ENCODE measurements around the gene NRSN2. TPM values are rescaled to one million over a fixed set of nuclear protein-coding genes. Genes with fewer than 3 reads are reported as not detected.
"Not testable (repeated sequence)": the region's sequence is repeated elsewhere in the genome, so short reads cannot be mapped to it uniquely, and the experiment has no call there.

The NRSN2 gene
- total RNA-seq, 4 donors from 2014 or later: 3.7 to 13.8 (median 7.2) TPM

GRCh38 chr20:371755-372542 lies 25.0 kb downstream of the NRSN2 start:
- intact Hi-C loops (cut with DNase I): no loop called here
- 56 to 61% methylated on average over 3 to 7 of the region's 10 CpGs for WGBS, 2 donors
- Histone ChIP-seq H3K4me3 (no peak overlapping the region), H3K27me3 (no peaks in the 10 kb centered on the region), H3K27ac (peak overlapping the region; percentile 48 to 64 (median 60)), H3K4me1 (peaks cover 20 to 35% (median 21%) of the 10 kb centered on the region in 3 donors), H3K36me3 (no peaks in the 10 kb centered on the region), H3K9me3 (no peaks in the 10 kb centered on the region)
- no peak for TF ChIP-seq CTCF (IDR thresholded peaks at IDR 0.05)
- TF ChIP-seq POLR2A (IDR thresholded peaks at IDR 0.05): no peak
- DNase-seq: no peak

GRCh38 chr20:372543-373082 lies 25.7 kb downstream of the NRSN2 start:
- H3K27me3 ChIP-seq; DNase-seq; intact Hi-C loops (cut with DNase I); H3K9me3 ChIP-seq; H3K36me3 ChIP-seq; H3K4me3 ChIP-seq: not testable (repeated sequence)
- H3K27ac ChIP-seq: peak overlapping the region; percentile 48 to 64 (median 60)
- H3K4me1 ChIP-seq: peaks cover 20 to 29% (median 21%) of the 10 kb centered on the region in 3 donors
- 86 to 92% methylated on average over 8 to 10 of the region's 11 CpGs for WGBS, 2 donors

GRCh38 chr20:373171-373890 lies 26.4 kb downstream of the NRSN2 start:
- H3K36me3 ChIP-seq: no peaks in the 10 kb centered on the region
- 43 to 59% methylated on average over 6 to 9 of the region's 9 CpGs for WGBS, 2 donors
- no peak overlapping the region for H3K4me3 ChIP-seq
- DNase-seq: no peak
- no peaks in the 10 kb centered on the region for H3K9me3 ChIP-seq
- no peaks in the 10 kb centered on the region for H3K27me3 ChIP-seq
- intact Hi-C loops (cut with DNase I): no loop called here
- peak overlapping the region; percentile 48 to 64 (median 60) for H3K27ac ChIP-seq
- TF ChIP-seq POLR2A (IDR thresholded peaks at IDR 0.05) (no peak), CTCF (IDR thresholded peaks at IDR 0.05) (no peak)
- H3K4me1 ChIP-seq: peaks cover 20 to 29% (median 21%) of the 10 kb centered on the region in 3 donors

GRCh38 chr20:375265-375889 lies 28.5 kb downstream of the NRSN2 start:
- intact Hi-C loops (cut with DNase I): no loop called here
- no peak overlapping the region for H3K27ac ChIP-seq
- H3K4me1 ChIP-seq: peaks cover 20 to 35% (median 21%) of the 10 kb centered on the region in 3 donors
- DNase-seq: no peak
- no peaks in the 10 kb centered on the region for H3K9me3 ChIP-seq
- 74 to 83% methylated on average over 10 of the region's 10 CpGs for WGBS, 2 donors
- TF ChIP-seq POLR2A (IDR thresholded peaks at IDR 0.05): no peak
- TF ChIP-seq CTCF (IDR thresholded peaks at IDR 0.05): no peak
- H3K27me3 ChIP-seq: no peaks in the 10 kb centered on the region
- no peaks in the 10 kb centered on the region for H3K36me3 ChIP-seq
- no peak overlapping the region for H3K4me3 ChIP-seq

GRCh38 chr20:376089-376488 lies 29.2 kb downstream of the NRSN2 start:
- Histone ChIP-seq H3K27me3 (no peaks in the 10 kb centered on the region), H3K9me3 (no peaks in the 10 kb centered on the region), H3K27ac (no peak overlapping the region), H3K36me3 (no peaks in the 10 kb centered on the region), H3K4me1 (peaks cover 21 to 39% (median 26%) of the 10 kb centered on the region in 3 donors), H3K4me3 (no peak overlapping the region)
- WGBS, 2 donors: 43 to 46% methylated on average over 2 of the region's 2 CpGs
- TF ChIP-seq POLR2A (IDR thresholded peaks at IDR 0.05) (no peak), CTCF (IDR thresholded peaks at IDR 0.05) (no peak)
- no peak for DNase-seq
- intact Hi-C loops (cut with DNase I): no loop called here
